ENCODE results near the gene LRRC45.

LRRC45 gene

DNA sequence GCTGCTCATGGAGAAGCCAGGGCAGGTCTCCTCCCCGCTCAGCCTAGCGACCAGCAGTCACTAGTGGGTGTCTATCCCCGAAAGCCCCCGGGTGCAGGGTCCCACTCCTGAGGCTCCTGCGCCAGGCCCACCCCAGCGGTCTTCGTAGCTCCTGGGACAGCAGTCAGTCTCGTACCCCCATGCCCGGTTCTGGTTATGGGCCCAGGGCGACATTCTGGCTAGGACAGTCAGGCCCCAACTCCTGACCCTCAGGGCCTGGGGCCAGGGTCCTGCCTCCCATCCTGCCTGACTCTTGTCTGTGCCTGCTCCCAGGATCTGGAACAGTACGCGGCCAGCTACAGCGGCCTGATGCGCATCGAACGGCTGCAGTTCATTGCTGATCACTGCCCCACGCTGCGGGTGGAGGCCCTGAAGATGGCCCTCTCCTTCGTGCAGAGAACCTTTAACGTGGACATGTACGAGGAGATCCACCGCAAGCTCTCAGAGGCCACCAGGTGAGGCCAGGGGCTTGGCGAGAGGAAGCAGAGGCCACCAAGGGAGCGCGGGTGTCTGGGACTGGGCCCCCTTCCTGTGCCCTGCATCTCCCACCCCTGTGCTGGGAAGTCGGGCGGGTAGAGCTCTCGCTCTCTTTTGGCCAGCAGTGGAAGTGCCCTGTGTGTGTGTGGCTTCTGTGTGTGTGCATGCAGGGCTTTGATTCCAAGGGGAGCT is 30.6 kb downstream of the LRRC45 start:
- no peak for DNase-seq

DNA sequence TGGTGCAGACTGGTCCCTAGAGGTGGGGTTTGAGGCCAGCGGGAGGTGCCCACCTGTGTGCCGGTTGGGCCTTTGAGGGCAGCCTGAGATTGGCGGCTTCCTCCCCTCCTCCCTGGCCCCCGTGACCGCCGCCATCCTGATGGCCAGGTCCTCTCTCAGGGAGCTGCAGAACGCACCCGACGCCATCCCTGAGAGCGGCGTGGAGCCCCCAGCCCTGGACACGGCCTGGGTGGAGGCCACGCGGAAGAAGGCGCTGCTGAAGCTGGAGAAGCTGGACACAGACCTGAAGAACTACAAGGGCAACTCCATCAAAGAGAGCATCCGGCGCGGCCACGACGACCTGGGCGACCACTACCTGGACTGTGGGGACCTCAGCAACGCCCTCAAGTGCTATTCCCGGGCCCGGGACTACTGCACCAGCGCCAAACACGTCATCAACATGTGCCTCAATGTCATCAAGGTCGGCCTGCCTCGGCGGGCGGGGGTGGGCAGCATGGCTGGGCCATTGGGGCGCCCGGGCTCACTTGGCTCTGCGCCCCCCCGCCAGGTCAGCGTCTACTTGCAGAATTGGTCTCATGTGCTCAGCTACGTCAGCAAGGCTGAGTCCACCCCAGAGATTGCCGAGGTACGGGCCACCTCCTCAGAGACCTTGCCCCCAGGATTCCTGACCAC is 31.4 kb downstream of the LRRC45 start:
- no peak for DNase-seq

DNA sequence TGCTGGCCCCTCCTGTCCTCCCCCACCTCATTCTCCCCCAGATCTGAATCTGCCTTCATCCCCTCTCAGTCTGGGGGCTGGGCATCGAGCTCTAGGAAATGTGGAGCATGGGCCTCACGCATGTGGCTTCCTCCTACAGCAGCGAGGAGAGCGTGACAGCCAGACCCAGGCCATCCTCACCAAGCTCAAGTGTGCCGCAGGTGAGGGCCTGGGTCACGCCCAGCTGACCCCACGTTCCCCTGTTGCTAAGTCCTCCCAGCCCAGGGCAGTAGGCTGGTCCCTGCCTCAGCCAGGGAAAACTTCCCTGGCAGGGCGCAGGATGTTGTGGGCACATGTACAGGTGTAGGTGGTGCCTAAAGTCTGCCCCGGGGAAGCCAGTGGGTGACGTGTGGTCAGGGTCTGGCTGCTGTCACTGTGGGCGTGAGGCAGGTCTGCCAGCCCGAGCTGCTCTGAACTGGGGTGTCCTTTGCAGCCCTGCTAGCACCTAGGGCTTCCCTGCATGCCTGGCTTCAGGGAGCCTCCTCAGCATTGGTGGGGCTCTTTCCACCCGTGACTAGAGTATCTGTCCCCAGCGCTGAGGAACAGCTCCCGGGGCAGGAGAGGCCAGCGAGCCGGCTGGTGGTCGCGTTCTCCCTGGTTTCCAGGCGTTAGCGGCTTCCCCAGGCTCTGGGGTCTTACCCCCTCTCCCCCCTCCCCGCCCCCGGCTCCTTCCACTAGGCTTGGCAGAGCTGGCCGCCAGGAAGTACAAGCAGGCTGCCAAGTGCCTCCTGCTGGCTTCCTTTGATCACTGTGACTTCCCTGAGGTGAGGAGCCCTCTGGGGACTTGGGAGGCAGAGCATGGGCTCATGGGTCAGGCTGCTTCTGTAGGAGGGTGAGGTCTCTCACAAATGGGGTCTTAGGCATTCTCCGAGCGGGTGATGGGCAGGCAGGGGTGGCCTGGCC is 32.2 kb downstream of the LRRC45 start:
- DNase-seq, result no peak

DNA sequence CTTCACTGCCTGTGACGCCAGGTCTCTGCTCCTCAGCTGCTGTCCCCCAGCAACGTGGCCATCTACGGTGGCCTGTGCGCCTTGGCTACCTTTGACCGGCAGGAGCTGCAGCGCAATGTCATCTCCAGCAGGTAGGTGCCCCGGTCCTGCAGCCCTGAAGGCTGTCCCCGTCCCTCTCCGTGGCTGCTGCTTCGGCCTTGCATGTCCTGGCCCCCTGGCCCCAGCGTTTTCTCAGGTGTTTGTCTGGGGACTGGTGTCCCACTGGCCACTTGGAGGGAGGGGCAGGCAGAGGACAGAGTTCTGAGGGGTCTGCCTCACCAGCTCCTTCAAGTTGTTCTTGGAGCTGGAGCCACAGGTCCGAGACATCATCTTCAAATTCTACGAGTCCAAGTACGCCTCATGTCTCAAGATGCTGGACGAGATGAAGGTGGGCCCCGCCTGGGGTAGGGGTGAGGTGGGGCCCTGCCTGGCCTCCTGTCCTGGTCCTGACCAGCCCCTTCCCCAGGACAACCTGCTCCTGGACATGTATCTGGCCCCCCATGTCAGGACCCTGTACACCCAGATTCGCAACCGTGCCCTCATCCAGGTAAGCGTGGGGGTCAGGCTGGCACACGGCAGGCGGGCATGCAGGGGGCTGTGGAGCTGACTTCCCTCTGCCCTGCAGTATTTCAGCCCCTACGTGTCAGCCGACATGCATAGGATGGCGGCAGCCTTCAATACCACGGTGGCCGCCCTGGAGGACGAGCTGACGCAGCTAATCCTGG is 33.0 kb downstream of the LRRC45 start:
- no peak for DNase-seq

DNA sequence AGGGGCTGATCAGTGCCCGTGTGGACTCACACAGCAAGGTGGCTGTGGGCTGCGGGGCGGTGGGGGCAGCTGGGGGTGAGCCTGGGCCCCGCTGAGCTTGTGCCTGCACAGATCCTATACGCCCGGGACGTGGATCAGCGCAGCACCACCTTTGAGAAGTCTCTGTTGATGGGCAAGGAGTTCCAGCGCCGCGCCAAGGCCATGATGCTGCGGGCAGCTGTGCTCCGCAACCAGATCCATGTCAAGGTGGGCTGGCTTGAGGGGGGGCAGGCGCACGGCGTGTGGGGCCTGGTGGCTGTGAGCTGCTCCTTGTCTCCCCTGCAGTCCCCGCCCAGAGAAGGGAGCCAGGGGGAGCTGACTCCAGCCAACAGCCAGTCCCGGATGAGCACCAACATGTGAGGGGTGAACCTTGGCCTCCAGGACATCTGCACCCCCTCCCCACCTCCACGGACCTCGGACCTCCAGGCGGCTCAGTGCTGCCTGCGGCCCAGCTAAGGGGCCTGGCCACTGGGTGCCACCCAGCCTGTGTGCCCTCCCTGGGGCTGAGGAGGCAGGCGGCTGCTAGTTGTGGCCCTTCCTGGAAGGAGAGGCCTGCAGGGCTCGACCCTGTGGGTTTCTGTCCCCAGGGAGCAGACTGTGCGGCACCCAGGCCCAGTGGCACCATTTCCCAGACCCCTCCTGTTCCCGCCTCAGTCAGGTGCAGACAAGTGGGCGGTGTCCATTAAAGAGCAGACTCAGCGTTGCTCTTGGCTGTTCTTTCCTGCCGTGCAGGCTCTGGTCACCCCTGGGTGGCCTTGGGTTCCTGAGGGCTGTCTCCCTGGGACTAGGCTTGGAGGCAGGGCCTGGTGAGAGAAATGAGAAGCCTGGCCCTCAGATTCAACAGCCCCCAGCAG is 33.9 kb downstream of the LRRC45 start:
- no peak for DNase-seq

DNA sequence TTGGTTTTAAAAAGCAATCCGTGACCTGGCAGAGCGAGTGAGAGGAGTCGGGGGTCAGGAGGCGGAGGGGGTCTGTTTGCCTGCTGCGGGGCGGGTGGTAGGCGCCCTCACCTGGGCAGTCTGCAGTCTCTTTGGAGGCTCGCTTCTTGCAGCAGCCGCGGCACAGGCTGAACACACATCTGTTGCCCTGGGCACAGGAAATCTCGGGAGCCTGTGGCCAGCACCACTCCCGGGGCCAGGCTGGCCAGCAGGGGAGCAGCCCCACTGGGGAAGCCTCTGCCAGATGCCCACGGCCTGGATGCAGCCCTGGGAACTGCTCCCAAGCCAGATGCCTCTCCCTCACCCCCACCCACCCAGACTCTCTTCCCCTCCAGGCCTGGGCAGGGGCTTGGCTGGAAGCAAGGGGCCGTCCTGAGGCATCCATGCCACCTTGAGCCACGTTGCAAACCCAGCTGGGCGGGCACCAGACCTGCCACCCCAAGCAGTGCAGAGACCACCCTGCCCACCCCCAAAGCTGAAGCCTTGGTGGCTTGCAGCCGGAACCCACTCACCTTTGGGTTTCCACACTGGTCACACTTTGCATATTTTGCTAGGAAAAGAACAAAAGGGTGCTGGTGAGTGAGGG is 35.2 kb downstream of the LRRC45 start:
- DNase-seq, result no peak

DNA sequence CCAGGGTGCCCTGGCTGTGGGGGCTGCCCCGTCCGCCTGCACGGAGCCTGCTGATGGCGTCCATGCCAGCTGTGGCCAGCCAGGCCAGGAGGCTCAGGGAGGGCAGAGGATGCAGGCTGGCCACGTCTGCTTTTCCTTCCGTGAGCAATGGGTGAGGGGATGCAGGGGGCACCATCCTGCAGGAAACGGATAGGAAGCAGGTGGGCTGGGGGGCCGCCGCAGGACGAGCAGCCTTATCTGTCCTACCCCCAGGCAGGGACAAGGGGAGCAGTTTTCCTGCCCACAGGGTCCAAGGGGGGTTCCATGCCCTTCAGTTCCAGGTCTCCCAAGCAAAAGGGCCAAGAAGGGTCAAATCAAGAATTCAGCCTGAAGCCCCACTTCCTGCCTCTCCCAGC is 35.7 kb downstream of the LRRC45 start:
- DNase-seq, result no peak

DNA sequence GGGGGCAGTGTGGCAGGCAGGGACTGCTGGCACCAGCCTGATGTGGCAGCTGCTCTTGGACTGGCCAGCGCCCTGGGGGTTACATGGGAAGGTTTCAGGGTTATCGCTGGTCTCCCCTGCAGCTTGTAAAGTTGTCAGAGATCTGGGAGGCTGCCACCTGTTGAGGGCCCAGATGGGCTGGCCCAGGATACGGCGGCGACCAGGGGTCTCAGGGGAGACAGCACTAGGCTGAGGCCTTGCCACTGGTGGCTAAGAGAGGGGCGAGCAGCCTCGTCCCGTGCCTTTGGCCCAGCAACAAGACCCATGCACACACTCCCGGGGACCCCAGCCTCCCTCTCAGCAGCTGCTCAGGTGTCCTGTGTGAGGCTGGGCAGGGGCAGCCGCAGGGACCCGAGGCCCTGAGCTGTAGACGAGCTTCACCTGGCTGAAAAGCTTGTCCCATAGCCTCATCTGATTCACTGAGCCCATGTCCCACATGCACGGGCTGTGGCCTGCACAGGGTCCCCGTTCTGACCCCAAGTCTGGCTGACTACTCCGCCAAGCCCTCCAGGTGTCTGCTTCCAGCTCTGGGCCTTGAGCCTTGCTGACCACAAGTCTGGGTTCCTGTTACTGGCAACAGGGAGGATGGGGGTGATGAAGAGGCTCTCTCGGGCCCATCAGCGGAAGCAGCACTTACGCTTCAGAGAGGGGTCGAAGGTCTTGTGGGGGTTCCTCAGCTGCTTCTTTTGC is 36.3 kb downstream of the LRRC45 start:
- DNase-seq, result no peak

DNA sequence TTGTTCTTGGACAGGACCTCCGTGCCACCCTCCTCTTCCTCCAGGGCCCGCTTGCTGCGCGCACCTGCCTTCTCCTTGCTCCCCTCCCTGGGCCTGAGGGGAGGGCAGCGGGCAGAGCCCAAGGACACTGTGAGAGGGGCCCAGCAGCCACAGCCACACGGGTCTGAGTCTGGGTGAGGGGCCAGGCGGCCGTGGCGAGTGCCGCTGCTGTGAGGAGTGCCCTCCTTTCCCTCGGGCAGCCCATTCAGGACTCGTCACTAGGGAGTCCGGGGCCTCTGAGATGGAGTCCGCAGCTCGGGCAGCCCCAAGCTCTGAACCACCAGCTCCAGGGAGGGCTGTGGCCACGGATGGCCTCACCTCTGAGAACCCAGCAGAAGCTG is 36.9 kb downstream of the LRRC45 start:
- DNase-seq, result no peak

DNA sequence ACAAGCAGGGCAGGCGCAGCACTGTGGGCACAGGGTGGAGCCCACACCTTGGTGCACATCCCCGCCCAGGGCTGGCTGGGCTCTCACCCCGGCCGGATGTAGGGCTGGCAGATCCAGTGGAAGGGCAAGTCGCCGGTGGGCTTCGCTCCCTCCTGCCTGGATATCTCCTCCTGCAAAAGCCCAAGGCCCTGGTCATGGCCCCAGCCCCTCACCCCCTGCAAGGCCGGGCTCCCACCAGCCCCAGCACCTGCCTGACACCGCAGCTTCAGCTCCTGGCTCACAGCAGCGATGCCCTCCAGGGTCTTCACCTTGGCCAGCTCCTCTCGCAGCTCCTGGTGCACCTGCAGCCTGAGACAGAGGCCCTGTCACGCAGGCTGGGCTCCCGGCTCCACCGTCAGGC is 37.5 kb downstream of the LRRC45 start:
- no peak for DNase-seq

DNA sequence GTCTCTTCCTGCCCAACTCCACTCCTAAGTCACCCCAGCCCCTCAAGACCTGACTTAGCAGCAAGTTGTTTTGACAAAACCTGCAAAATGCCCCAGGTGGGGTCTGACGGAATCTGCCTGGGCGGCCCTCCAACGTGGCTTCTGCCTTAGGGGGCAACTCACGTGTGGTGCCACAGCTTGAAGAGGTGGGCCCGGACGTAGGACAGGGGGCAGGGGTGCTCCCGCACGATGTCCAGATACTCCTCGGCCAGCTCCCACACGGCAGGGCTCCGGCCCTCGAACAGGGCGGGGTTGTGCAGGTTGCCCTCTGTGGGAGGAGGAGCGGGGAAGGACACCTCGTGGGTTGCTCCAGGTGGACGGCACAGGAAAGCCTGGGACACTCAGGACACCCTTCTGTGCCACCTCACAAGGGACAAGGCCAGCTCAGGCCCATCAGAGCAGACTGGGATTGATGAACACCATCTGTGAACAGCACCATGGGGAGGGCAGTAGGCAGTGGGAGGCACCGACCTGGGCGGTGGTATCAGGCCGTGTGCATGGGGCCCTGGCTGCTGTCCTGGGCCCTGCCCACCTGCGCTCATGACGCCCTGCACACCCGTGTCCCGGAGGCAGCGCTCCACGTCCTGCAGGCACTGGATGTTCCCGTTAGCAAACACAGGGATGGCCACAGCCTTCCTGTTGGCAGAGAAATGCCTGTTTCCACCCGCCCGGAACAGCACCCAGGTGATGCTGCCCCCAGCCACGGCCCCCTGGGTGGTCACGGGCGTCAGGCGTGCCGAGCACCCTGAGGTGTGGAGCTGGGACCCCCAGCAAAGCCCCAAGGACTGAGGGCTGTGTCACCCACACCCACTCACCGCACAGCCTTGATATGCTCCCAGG is 38.2 kb downstream of the LRRC45 start:
- no peak for DNase-seq

DNA sequence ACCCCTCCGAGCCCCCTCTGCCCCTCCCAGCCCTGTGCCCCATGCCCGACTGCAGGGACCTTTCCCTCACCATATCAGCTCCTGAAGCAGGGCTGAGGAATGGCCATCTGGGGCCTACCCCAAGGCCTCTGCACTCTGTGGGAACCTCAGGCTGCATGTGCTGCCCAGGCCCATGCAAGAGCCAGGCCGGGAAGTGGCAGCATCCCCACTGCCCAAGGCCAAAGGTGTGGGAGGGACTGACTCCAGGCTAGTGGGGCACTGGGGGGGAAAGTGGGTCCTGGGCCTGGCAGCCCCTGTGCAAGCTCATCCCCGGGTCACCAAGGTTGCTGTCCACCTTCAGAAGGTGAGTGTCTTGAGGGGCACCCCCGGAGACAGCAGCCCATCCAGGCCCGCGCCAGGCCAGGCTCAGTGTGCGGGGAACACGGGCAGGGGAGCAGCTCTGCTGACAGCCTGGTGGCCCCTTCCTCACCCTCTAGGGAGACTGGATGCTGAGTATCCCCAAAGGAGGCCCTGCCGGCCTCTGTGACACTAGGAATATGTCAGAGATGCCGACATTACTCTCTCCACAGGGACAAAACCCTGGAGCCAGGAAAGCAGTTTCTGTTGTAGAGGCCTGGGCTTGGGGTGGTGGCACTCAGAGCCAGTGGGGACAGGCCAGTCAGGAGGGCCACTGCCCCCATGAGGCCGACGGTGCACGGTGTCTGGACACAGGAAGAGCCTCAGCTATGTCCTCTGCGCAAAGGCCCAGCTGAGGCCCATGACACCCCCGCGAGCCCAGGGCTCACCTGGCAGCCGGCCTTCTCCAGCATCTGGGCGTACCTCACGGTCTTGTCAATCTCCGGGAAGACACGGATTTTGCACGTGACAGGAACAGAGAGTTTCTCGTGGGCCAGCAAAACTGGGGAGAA is 39.2 kb downstream of the LRRC45 start:
- DNase-seq, result no peak

DNA sequence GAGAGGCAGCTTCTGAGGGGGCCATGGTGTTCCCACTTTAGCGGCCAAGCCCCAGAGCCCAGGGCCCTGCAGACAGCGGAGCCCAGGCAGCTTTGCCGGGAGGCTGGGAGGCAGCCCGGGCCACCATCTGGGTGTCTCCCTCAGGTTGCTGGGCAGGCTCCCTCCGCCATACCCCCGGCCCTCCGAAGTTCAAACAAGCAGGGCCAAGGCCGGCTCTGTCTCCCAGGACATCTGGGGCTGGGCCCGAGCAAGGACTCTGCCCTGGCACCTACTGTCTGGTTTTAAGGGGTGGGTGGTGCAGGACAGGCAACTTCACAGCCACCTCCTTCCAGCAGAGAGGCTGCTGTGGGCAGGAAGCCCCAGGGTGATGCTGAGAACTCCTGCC is 39.9 kb downstream of the LRRC45 start:
- DNase-seq, result no peak

DNA sequence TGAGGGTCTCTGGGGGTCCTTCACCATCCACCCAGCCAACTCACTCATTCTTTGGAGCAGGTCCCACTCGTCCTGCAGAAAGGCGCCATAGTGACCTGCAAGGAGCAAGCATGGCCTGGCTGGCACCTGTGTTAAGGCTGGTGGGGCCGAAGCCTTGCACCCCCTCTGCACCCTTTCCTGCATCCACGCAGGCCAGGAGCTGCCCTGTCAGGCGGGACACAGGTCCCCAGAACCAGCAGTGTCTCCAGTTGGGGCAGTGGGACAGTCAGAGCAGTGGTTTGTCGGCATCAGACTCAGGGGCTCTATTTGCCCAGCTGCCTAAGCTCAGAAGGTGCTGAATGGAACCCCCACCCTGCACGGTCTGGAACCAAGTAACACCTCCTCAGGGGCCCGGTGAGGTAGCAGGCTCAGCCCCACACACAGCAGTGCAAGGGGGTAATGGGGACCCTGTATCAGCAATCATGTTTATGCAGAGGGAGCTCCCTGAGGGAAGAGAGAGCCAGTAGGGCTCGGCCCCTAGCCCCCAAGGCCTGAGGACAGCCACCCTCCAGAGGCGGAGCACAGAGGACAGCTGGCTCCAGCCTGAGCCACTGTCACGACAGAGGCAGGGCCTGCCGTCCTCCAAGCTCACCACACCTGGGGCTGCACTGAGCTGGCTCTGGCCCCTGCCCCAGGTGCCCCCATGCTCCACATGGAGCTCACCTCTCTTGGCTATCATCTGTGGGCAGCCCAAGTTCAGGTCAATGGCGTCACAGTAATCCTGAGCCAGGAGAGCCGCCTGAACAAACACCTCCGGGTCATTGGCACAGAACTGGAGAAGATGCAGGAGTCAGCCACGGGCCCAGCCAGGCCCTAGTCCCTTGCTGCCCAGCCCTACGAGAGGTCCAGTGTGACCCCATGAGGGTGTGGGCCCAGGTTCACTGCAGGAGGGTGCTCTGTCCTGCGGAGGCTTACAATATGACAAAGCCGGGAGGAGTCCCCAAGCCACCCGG is 40.6 kb downstream of the LRRC45 start:
- no peak for DNase-seq

DNA sequence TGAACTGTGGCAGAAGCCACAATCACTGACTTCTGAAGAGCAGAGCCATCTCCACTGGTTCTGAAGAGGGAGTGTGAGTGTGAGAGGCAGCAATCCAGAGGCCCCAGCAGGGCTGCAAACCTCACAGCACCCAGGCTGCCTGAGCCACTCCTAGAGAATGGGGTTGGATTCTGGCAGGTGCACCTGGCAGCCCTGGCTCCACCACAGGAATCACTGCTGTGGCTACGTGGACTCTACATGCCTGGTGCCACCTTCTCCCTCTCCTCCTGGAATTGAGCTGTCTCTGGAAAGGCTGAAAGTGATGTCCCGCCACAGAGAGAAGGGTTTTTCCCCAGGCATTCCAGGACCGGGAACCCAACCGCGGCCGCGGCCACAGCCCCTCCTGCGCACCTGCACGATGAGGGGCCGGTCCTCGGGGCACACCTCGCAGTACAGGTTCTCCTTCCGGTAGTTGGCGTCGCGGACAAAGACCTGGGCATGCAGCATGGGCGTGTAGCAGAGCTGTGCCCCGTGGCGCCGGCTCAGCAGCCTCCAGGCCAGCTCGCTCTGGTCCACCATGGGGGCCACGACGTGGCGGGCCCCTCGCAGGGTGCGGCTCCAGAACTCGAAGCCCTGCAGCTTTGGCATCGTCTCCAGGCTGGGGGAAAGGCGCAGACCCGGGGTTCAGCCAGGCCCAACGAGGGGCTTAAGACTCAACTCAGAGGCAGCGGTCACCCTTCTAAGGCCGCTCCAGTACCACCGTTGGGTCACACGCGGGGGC is 41.5 kb downstream of the LRRC45 start:
- peak; percentile 39 for DNase-seq

DNA sequence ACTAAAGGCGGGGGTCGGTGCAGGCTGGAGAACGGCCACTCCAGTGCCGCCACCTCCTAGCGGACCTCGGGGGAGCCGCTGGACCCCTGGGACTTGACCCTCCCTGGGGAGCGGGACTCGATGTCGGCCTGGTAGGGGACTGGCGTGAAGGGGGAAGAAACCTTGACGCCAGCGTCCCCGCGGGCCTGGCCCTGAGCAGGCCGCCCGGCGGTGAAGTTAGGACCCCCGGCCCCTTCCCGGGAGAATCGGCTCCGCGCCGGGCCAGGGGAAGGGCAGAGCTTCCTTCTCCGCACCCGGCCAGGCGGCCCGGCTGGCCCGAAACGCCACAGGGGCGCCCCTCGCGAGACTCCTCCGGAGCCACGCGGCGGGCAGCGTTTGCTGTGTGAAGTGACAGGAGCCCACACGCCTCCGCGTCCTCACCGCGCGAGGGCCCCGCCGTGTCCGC is 42.1 kb downstream of the LRRC45 start:
- no peak for DNase-seq
